K562 (cell line): Measurements from ENCODE around the gene RANGAP1. TPM values are rescaled to one million over a fixed set of nuclear protein-coding genes. Genes with fewer than 3 reads are reported as not detected.
A peak's percentile ranks its signal among the peaks of the same experiment; 100 is the strongest.

Experiments
- ATAC-seq: fragments of 200-7000 bp; cut with Tn5 transposase; 3 replicates; pipeline ENCODE4 v1.9.1; 2020; ENCODE audit warnings: moderate library complexity
- BruUV-seq: library from RNA; stranded (reverse); fragments of 400-500 nt; replicated peaks from 2 replicates; lab custom pipeline; 2021; lab: Mats Ljungman, UMichigan
- CTCF ChIA-PET: fragments of 300-600 bp; formaldehyde crosslinking; extraction: SDS; loops from one replicate; lab custom pipeline; 2021; ENCODE audit warnings: low intra/inter-chr PET ratio; lab: Yijun Ruan, JAX
- POLR2A ChIA-PET: fragments of 300-600, 350-650 bp; sonication (Branson Sonifier 250); formaldehyde crosslinking; extraction: SDS; loops from one replicate; lab custom pipeline; 2021; ENCODE audit warnings: antibody characterized with exemption, inconsistent platforms; lab: Yijun Ruan, JAX
- DNase-seq, 4 experiments: peaks; one replicate each; pipeline versions ENCODE4 v3.0.0 to v3.0.0-alpha.2; 2011 to 2018; ENCODE audit warnings: low spot score in 3 of 4, mixed read lengths in 3 of 4; ENCODE audit errors: extremely low read depth in 1 of 4
- FAIRE-seq: peaks from 2 replicates; lab custom pipeline; 2011; peaks lifted over from hg19 to GRCh38; lab: Jason Lieb, UNC
- H2AFZ ChIP-seq: 2 replicates; pipeline ENCODE4 v1.6.0; 2011; ENCODE audit warnings: low read depth, low read length, control low read depth, inconsistent platforms
- H3K27ac ChIP-seq: fragments of 200-600 bp; 3 replicates; pipeline ENCODE4 v1.8.0; 2011; ENCODE audit warnings: low read depth, mild to moderate bottlenecking, control low read depth, inconsistent platforms, low read length, moderate library complexity, mixed read lengths; ENCODE audit errors: extremely low read depth
- H3K27me3 ChIP-seq, 2 experiments: fragments of 300-600 bp in 1 of 2; 2 replicates in 1 of 2; 3 replicates in 1 of 2; pipeline versions ENCODE4 v1.6.0 to v1.8.0; 2011; ENCODE audit warnings: inconsistent platforms in 2 of 2, low read length in 2 of 2, mild to moderate bottlenecking in 1 of 2, mixed read lengths in 1 of 2, moderate library complexity in 1 of 2; ENCODE audit not compliant: control insufficient read depth in 2 of 2, insufficient read depth in 2 of 2
- H3K36me3 ChIP-seq: fragments of 300-600 bp; 3 replicates; pipeline ENCODE4 v1.8.0; 2011; ENCODE audit warnings: mild to moderate bottlenecking, low read length, inconsistent platforms; ENCODE audit not compliant: control insufficient read depth, insufficient read depth
- H3K4me1 ChIP-seq, 2 experiments: fragments of 200-600 bp in 1 of 2; replicated peaks in 1 of 2; 2 replicates in 1 of 2; 3 replicates in 1 of 2; pipeline versions ENCODE4 v1.5.1 to v1.8.0; 2011; ENCODE audit warnings: inconsistent platforms in 2 of 2, low read length in 2 of 2, mild to moderate bottlenecking in 1 of 2, mixed read lengths in 1 of 2, moderate library complexity in 1 of 2; ENCODE audit not compliant: control insufficient read depth in 2 of 2, insufficient read depth in 2 of 2
- H3K4me2 ChIP-seq: 2 replicates; pipeline ENCODE4 v1.6.1; 2011; ENCODE audit warnings: low read length, control low read depth, inconsistent platforms, mixed read lengths; ENCODE audit not compliant: insufficient read depth
- H3K4me3 ChIP-seq: fragments of 200-600 bp; sonication (generic), shearing (Covaris generic); 2 replicates; pipeline ENCODE4 v1.5.1; 2016; ENCODE audit warnings: control low read depth, inconsistent platforms
- H3K79me2 ChIP-seq: fragments of 200-600 bp; 3 replicates; pipeline ENCODE4 v1.8.0; 2011; ENCODE audit warnings: low read length, inconsistent platforms; ENCODE audit not compliant: control insufficient read depth, insufficient read depth
- H3K9ac ChIP-seq, 2 experiments: 2 replicates each; pipeline versions ENCODE4 v1.6.0 to v1.6.1; 2011; ENCODE audit warnings: low read depth in 2 of 2, low read length in 2 of 2, control low read depth in 1 of 2, inconsistent platforms in 1 of 2, mild to moderate bottlenecking in 1 of 2, mixed read lengths in 1 of 2; ENCODE audit not compliant: insufficient read depth in 1 of 2
- H3K9me1 ChIP-seq: one replicate; pipeline ENCODE4 v1.6.0; 2011; ENCODE audit warnings: inconsistent platforms, mild to moderate bottlenecking, low read length, moderate library complexity; ENCODE audit not compliant: control insufficient read depth, insufficient read depth
- H3K9me3 ChIP-seq: replicated peaks from 2 replicates; pipeline ENCODE4 v1.5.1; 2011; ENCODE audit warnings: low read depth, low read length, inconsistent platforms; ENCODE audit not compliant: control insufficient read depth, insufficient read depth
- H4K20me1 ChIP-seq: replicated peaks from 2 replicates; pipeline ENCODE4 v1.6.1; 2011; ENCODE audit warnings: low read length, inconsistent platforms, mixed read lengths; ENCODE audit not compliant: control insufficient read depth, insufficient read depth
- ATF7 ChIP-seq: fragments of 450-650 bp; IDR thresholded peaks from 2 replicates; pipeline ENCODE4 v1.7.1; 2014; ENCODE audit warnings: mild to moderate bottlenecking, moderate library complexity
- CREM ChIP-seq: IDR thresholded peaks from 2 replicates; pipeline ENCODE4 v1.6.1; 2014; ENCODE audit warnings: antibody characterized with exemption, low read depth
- CTCF ChIP-seq, 3 experiments: IDR thresholded peaks in 2 of 3; conservative IDR thresholded peaks in 1 of 3; 2 replicates each; pipeline ENCODE4 v1.5.1; 2011 to 2012; ENCODE audit warnings: low read length in 3 of 3, mild to moderate bottlenecking in 3 of 3, control low read depth in 2 of 3, improper control_type of control experiment in 1 of 3, inconsistent platforms in 1 of 3, low read depth in 1 of 3, mixed read lengths in 1 of 3, moderate library complexity in 1 of 3; ENCODE audit not compliant: insufficient read depth in 2 of 3
- KDM2B ChIP-seq: fragments of 250-450 bp; sonication (Bioruptor Pico); IDR thresholded peaks from 2 replicates; pipeline ENCODE4 v1.8.0; 2021; ENCODE audit warnings: mild to moderate bottlenecking, moderate library complexity
- PTTG1 ChIP-seq: fragments of 450-650 bp; IDR thresholded peaks from 2 replicates; pipeline ENCODE4 v1.6.1; 2016; ENCODE audit warnings: low read depth, mild to moderate bottlenecking, missing genetic modification characterization, missing compliant biosample characterization
- SUPT5H ChIP-seq: fragments of 450-650 bp; IDR thresholded peaks from 2 replicates; pipeline ENCODE4 v1.6.1; 2016
- WHSC1 ChIP-seq: IDR thresholded peaks from one replicate; pipeline ENCODE4 v1.6.1; 2012; ENCODE audit warnings: low read length, control low read depth, inconsistent platforms
- ZBTB17 ChIP-seq: fragments of 450-650 bp; formaldehyde crosslinking; IDR thresholded peaks from 2 replicates; pipeline ENCODE4 v1.4.0; 2020; ENCODE audit warnings: mild to moderate bottlenecking
- ZC3H4 ChIP-seq: sonication (generic); formaldehyde crosslinking; IDR thresholded peaks from 2 replicates; pipeline ENCODE4 v1.9.0; 2021; ENCODE audit warnings: missing genetic modification reagents, borderline replicate concordance
- ZNF239 ChIP-seq: fragments of 250-450 bp; sonication (Bioruptor Pico); IDR thresholded peaks from 2 replicates; pipeline ENCODE4 v1.4.0; 2020; ENCODE audit warnings: mild to moderate bottlenecking
- WGBS: fragments of 100-300 bp; shearing (Covaris generic); methylation state at CpG from one replicate; pipeline ENCODE4 v1.1.6; 2016; ENCODE audit warnings: low coverage, mixed read lengths; ENCODE audit not compliant: insufficient coverage; ENCODE audit errors: missing lambda C conversion rate; 5-methylcytosine and 5-hydroxymethylcytosine counted together
- in situ Hi-C: fragments of 300-500 bp; cut with MboI; formaldehyde crosslinking; loops from 4 replicates; pipeline ENCODE4 v1.15.0; 2018; ENCODE audit warnings: inconsistent platforms, mixed read lengths
- intact Hi-C: fragments of 100-400 bp; cut with micrococcal nuclease; formaldehyde crosslinking; loops from 2 replicates; pipeline ENCODE4 v1.14.2; 2022
- polyA plus RNA-seq, 8 experiments: library from polyadenylated mRNA; depleted of rRNA in 4 of 8; stranded (reverse) in 5 of 8; unstranded in 3 of 8; fragments of >200 nt; fragmentation: Nextera tagmentation in 2 of 8; fragmentation: Illumina TruSeq in 1 of 8; extraction: Ambion mirVana in 2 of 8; extraction: Trizol in 1 of 8; gene quantifications; 2 replicates each; pipeline versions ENCODE4 v1.2.1 to v1.2.3, GENCODE V29; 2011 to 2014; ENCODE audit warnings: inconsistent platforms in 1 of 8, missing spikeins in 1 of 8
- total RNA-seq, 7 experiments: library from RNA; depleted of rRNA in 6 of 7; stranded (reverse); fragments of >200 nt in 6 of 7; fragmentation: Illumina TruSeq in 2 of 7; extraction: Trizol in 2 of 7; gene quantifications; 2 replicates each; pipeline versions ENCODE4 v1.2.1 to v1.2.3, GENCODE V29; 2011 to 2021; ENCODE audit warnings: low replicate concordance in 1 of 7

The RANGAP1 gene
- total and polyA plus RNA-seq, 9 of the 15 experiments (the other 6 are each of a cell fraction or from before 2014, with no cell fraction given): 2.1 to 104 (median 50.6) TPM

DNA sequence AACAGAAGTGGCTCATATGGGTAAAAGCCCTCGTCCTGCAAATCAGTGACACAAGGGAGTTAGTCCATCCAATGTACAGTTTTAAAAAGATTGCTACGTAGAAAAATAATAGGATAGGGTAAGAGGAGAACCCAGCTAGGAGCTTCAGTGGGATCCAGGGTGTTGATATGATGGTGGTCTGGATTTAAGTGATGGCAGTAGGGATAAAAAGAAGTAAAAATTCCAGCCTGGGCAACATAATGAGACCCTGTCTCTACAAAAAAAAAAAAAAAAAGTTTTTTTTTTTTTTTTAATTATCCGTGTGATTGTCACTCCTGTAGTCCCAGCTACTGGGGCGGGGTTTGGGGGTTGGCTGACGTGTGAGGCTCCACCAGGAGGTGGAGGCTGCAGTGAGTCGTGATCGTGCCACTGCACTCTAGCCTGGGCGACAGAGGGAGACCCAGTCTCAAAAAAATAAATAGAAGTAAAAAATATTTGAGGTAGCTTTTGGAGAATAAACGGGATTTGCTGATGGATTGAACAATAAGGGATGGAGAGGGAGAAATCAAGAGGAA lies 87.9 kb downstream of the RANGAP1 start:
- no peak for FAIRE-seq
- H3K27ac ChIP-seq: no peak overlapping the region
- no peaks in the 10 kb centered on the region for H3K9me1 ChIP-seq
- H3K27me3 ChIP-seq: no peaks in the 10 kb centered on the region
- H3K4me2 ChIP-seq: peak overlapping the region; percentile 89
- H3K4me3 ChIP-seq: peak overlapping the region; percentile 59
- H3K79me2 ChIP-seq: no peaks in the 10 kb centered on the region
- intact Hi-C loops (no loop called here), in situ Hi-C loops (no loop called here)
- CTCF ChIA-PET: no interaction called here
- H3K36me3 ChIP-seq: no peaks in the 10 kb centered on the region
- H3K4me1 ChIP-seq: peaks cover 0 to 17% of the 10 kb centered on the region in 2 experiments; a peak in 3 of 5 replicates
- peak overlapping the region; percentile 26 to 49; a peak in 3 of 4 replicates for H3K9ac ChIP-seq
- no peak for TF ChIP-seq ZBTB17 (CRISPR knock-in tag)
- TF ChIP-seq ZNF239 (CRISPR knock-in tag): no peak
- no peak for TF ChIP-seq ZC3H4 (CRISPR knock-in tag)
- no peak for TF ChIP-seq WHSC1
- TF ChIP-seq CREM: 0 out of 2 replicates have a peak, but pooled peaks have one; percentile 12
- no peak for TF ChIP-seq ATF7
- 0 out of 6 replicates have a peak, but pooled peaks of 1 of the 3 experiments have one; percentile 4 for TF ChIP-seq CTCF (IDR thresholded peaks at IDR 0.05 in 2 of 3, conservative IDR thresholded peaks at IDR 0.05 in 1 of 3; ENCODE audit: insufficient read depth in 2 of 3, low read depth in 1 of 3, low read length in 3 of 3)
- TF ChIP-seq SUPT5H: no peak
- no peak for TF ChIP-seq KDM2B (CRISPR knock-in tag)
- no peak for TF ChIP-seq PTTG1
- DNase-seq: peak; percentile 26 to 48 (median 29)
- WGBS: 3% methylated on average over 8 of the region's 9 CpGs
- peak; percentile 69 for ATAC-seq
- peak overlapping the region; percentile 98 for H2AFZ ChIP-seq
- BruUV-seq: no TSS peak
- POLR2A ChIA-PET: interaction anchor here (1.0 to 1.1 kb wide), 2 partner anchors 11 to 123 kb away, joined by 5 read pairs; no protein-coding TSS in a partner anchor
- no peaks in the 10 kb centered on the region for H4K20me1 ChIP-seq
- no peaks in the 10 kb centered on the region for H3K9me3 ChIP-seq
